Loucy (cell line): ENCODE measurements around the gene NCOA5.

ENCODE experiments used
- CTCF ChIP-seq: fragments of 200-600 bp; sonication (generic); conservative IDR thresholded peaks from 2 replicates; pipeline ENCODE4 v1.5.1; 2014; ENCODE audit warnings: mild to moderate bottlenecking, antibody characterized with exemption, low read length
- EZH2phosphoT487 ChIP-seq: fragments of 200-600 bp; IDR thresholded peaks from 2 replicates; pipeline ENCODE4 v1.6.1; 2018; ENCODE audit warnings: antibody characterized with exemption, mild to moderate bottlenecking, moderate library complexity, borderline replicate concordance

GRCh38 chr20:46014517-46015396 is 75.0 kb downstream of the NCOA5 start:
- TF ChIP-seq CTCF = no peak
- no peak for TF ChIP-seq EZH2phosphoT487
